MCF 10A (cell line): ENCODE measurements around the gene TBC1D12. TPM values are rescaled to one million over a fixed set of nuclear protein-coding genes. Genes with fewer than 3 reads are reported as not detected.
A peak's percentile ranks its signal among the peaks of the same experiment; 100 is the strongest.

Experiments used
- BruUV-seq: library from RNA; stranded (reverse); fragments of 400-500 nt; replicated peaks from 2 replicates; lab custom pipeline; 2021; lab: Mats Ljungman, UMichigan
- CTCF ChIA-PET: fragments of 300-600 bp; sonication (Branson Sonifier 250); formaldehyde crosslinking; extraction: SDS; loops from one replicate; lab custom pipeline; 2021; ENCODE audit warnings: antibody characterized with exemption, inconsistent platforms; lab: Yijun Ruan, JAX
- POLR2A ChIA-PET: fragments of 300-600, 350-650 bp; sonication (Branson Sonifier 250); formaldehyde crosslinking; extraction: SDS; loops from one replicate; lab custom pipeline; 2020; ENCODE audit warnings: antibody characterized with exemption, inconsistent platforms; lab: Yijun Ruan, JAX
- DNase-seq: peaks from one replicate; pipeline ENCODE4 v3.0.0-alpha.2; 2018; ENCODE audit not compliant: unreplicated experiment
- H3K27ac Mint-ChIP-seq: one replicate; pipeline ENCODE4 v1.8.0; 2022; ENCODE audit warnings: mild to moderate bottlenecking, low read depth, mixed read lengths; ENCODE audit not compliant: unreplicated experiment
- H3K27me3 Mint-ChIP-seq: one replicate; pipeline ENCODE4 v1.8.0; 2022; ENCODE audit warnings: mixed read lengths; ENCODE audit not compliant: insufficient read depth, unreplicated experiment
- H3K36me3 Mint-ChIP-seq: one replicate; pipeline ENCODE4 v1.8.0; 2022; ENCODE audit warnings: mild to moderate bottlenecking, moderate library complexity, mixed read lengths; ENCODE audit not compliant: insufficient read depth, unreplicated experiment
- H3K4me1 Mint-ChIP-seq: one replicate; pipeline ENCODE4 v1.8.0; 2022; ENCODE audit warnings: mixed read lengths; ENCODE audit not compliant: insufficient read depth, unreplicated experiment
- H3K4me3 Mint-ChIP-seq: one replicate; pipeline ENCODE4 v1.8.0; 2022; ENCODE audit warnings: mild to moderate bottlenecking, moderate library complexity, mixed read lengths; ENCODE audit not compliant: unreplicated experiment
- H3K9me3 Mint-ChIP-seq: one replicate; pipeline ENCODE4 v1.8.0; 2022; ENCODE audit warnings: mixed read lengths; ENCODE audit not compliant: unreplicated experiment
- CTCF ChIP-seq: fragments of 200-600 bp; IDR thresholded peaks from one replicate; pipeline ENCODE4 v1.8.0; 2022; ENCODE audit warnings: antibody characterized with exemption, mild to moderate bottlenecking; ENCODE audit not compliant: unreplicated experiment
- intact Hi-C: fragments of 100-400 bp; cut with micrococcal nuclease; formaldehyde crosslinking; loops from 2 replicates; pipeline ENCODE4 v1.14.1; 2022
- total RNA-seq: library from RNA; stranded (reverse); gene quantifications from 2 replicates; pipeline ENCODE4 v1.2.3, GENCODE V29; 2022

Gene TBC1D12
- total RNA-seq, 1 experiment from 2014 or later = 5.4 TPM

GRCh38 chr10:94413361-94413760 lies 11.0 kb downstream of the TBC1D12 start:
- no TSS peak for BruUV-seq
- Mint-ChIP-seq H3K36me3 (no peaks in the 10 kb centered on the region), H3K27ac (no peak overlapping the region), H3K9me3 (no peaks in the 10 kb centered on the region), H3K27me3 (no peaks in the 10 kb centered on the region), H3K4me1 (peaks cover 14% of the 10 kb centered on the region), H3K4me3 (no peak overlapping the region)
- no peak for TF ChIP-seq CTCF
- ChIA-PET CTCF (interaction anchor here (1.2 kb wide), 1 partner anchor 31 kb away, joined by 3 read pairs; no protein-coding TSS in a partner anchor), POLR2A (interaction anchor here (0.6 to 6.5 kb wide), 2 partner anchors 10 to 69 kb away, joined by 3 to 43 read pairs; partner anchors contain the start of gene TBC1D12)
- no peak for DNase-seq
- intact Hi-C loops = no loop called here

- DNase-seq = no peak
- H3K9me3 Mint-ChIP-seq = no peaks in the 10 kb centered on the region
- BruUV-seq = no TSS peak
- no peaks in the 10 kb centered on the region for H3K36me3 Mint-ChIP-seq
- no peak overlapping the region for H3K4me3 Mint-ChIP-seq
- TF ChIP-seq CTCF = no peak
- H3K27me3 Mint-ChIP-seq = no peaks in the 10 kb centered on the region
- peaks cover 14% of the 10 kb centered on the region for H3K4me1 Mint-ChIP-seq
- CTCF ChIA-PET = interaction anchor here (0.7 to 1.4 kb wide), 2 partner anchors 27 to 469 kb away, joined by 3 to 15 read pairs; no protein-coding TSS in a partner anchor
- H3K27ac Mint-ChIP-seq = no peak overlapping the region
- intact Hi-C loops = no loop called here
- POLR2A ChIA-PET = interaction anchor here (0.7 to 6.5 kb wide), 3 partner anchors 8 to 54 kb away, joined by 4 to 43 read pairs (median 4); partner anchors contain the start of genes NOC3L and TBC1D12
Observed at GRCh38 chr10:94416896-94417295, 14.6 kb downstream of the TBC1D12 start.

GRCh38 chr10:94417321-94417720 lies 15.0 kb downstream of the TBC1D12 start:
- CTCF ChIA-PET = interaction anchor here (0.7 to 1.4 kb wide), 4 partner anchors 10 to 469 kb away, joined by 3 to 15 read pairs (median 4); no protein-coding TSS in a partner anchor
- intact Hi-C loops = no loop called here
- peaks cover 14% of the 10 kb centered on the region for H3K4me1 Mint-ChIP-seq
- no peaks in the 10 kb centered on the region for H3K27me3 Mint-ChIP-seq
- peak; percentile 8 for DNase-seq
- BruUV-seq = no TSS peak
- no peaks in the 10 kb centered on the region for H3K36me3 Mint-ChIP-seq
- POLR2A ChIA-PET = interaction anchor here (0.8 to 6.5 kb wide), 3 partner anchors 14 to 560 kb away, joined by 3 to 43 read pairs (median 4); partner anchors contain the start of genes NOC3L and TBC1D12
- TF ChIP-seq CTCF = no peak
- no peak overlapping the region for H3K27ac Mint-ChIP-seq
- H3K4me3 Mint-ChIP-seq = no peak overlapping the region
- H3K9me3 Mint-ChIP-seq = no peaks in the 10 kb centered on the region

GRCh38 chr10:94420516-94420915 lies 18.2 kb downstream of the TBC1D12 start:
- intact Hi-C loops = no loop called here
- no peak overlapping the region for H3K4me3 Mint-ChIP-seq
- ChIA-PET CTCF (interaction anchor here (0.6 to 1.4 kb wide), 4 partner anchors 24 to 1961 kb away, joined by 3 to 5 read pairs (median 3); no protein-coding TSS in a partner anchor), POLR2A (interaction anchor here (0.6 kb wide), 1 partner anchor 54 kb away, joined by 3 read pairs; no protein-coding TSS in a partner anchor)
- BruUV-seq = no TSS peak
- H3K36me3 Mint-ChIP-seq = no peaks in the 10 kb centered on the region
- no peak for DNase-seq
- peaks cover 14% of the 10 kb centered on the region for H3K4me1 Mint-ChIP-seq
- no peaks in the 10 kb centered on the region for H3K9me3 Mint-ChIP-seq
- no peaks in the 10 kb centered on the region for H3K27me3 Mint-ChIP-seq
- no peak overlapping the region for H3K27ac Mint-ChIP-seq
- TF ChIP-seq CTCF = no peak
